IPS-15b (cell line): ENCODE data around the gene TMEM186.

Experiments
- H3K27me3 ChIP-seq: one replicate; pipeline ENCODE4 v1.6.1; 2013; ENCODE audit warnings: low read length; ENCODE audit not compliant: control insufficient read depth, insufficient read depth
- H3K36me3 ChIP-seq: one replicate; pipeline ENCODE4 v1.6.1; 2013; ENCODE audit warnings: low read length; ENCODE audit not compliant: control insufficient read depth, insufficient read depth
- H3K4me1 ChIP-seq: one replicate; pipeline ENCODE4 v1.6.1; 2013; ENCODE audit warnings: mild to moderate bottlenecking, low read length; ENCODE audit not compliant: control insufficient read depth, insufficient read depth
- H3K4me3 ChIP-seq: one replicate; pipeline ENCODE4 v1.5.1; 2013; ENCODE audit warnings: low read depth, low read length
- H3K9ac ChIP-seq: one replicate; pipeline ENCODE4 v1.6.1; 2013; ENCODE audit warnings: low read depth, mild to moderate bottlenecking, low read length
- H3K9me3 ChIP-seq: one replicate; pipeline ENCODE4 v1.6.1; 2013; ENCODE audit warnings: mild to moderate bottlenecking, low read length; ENCODE audit not compliant: control insufficient read depth, insufficient read depth

The TMEM186 gene

GRCh38 chr16:8828541-8829165 is 31.2 kb upstream of the TMEM186 start:
- Histone ChIP-seq H3K9ac (no peak overlapping the region), H3K27me3 (no peaks in the 10 kb centered on the region), H3K4me1 (peaks cover 15% of the 10 kb centered on the region), H3K9me3 (no peaks in the 10 kb centered on the region), H3K36me3 (peaks cover 11% of the 10 kb centered on the region), H3K4me3 (no peak overlapping the region)

- peaks cover 11% of the 10 kb centered on the region for H3K36me3 ChIP-seq
- peaks cover 11% of the 10 kb centered on the region for H3K4me1 ChIP-seq
- H3K9ac ChIP-seq, result no peak overlapping the region
- no peaks in the 10 kb centered on the region for H3K27me3 ChIP-seq
- no peak overlapping the region for H3K4me3 ChIP-seq
- H3K9me3 ChIP-seq, result no peaks in the 10 kb centered on the region
These were observed 28.9 kb upstream of the TMEM186 start for GRCh38 chr16:8826278-8826879.

GRCh38 chr16:8822403-8822802 is 25.0 kb upstream of the TMEM186 start:
- H3K9ac ChIP-seq, result no peak overlapping the region
- H3K36me3 ChIP-seq, result peaks cover 34% of the 10 kb centered on the region
- H3K27me3 ChIP-seq, result no peaks in the 10 kb centered on the region
- peaks cover 4% of the 10 kb centered on the region for H3K4me1 ChIP-seq
- H3K9me3 ChIP-seq, result no peaks in the 10 kb centered on the region
- no peak overlapping the region for H3K4me3 ChIP-seq

- no peak overlapping the region for H3K4me3 ChIP-seq
- peaks cover 4% of the 10 kb centered on the region for H3K4me1 ChIP-seq
- no peak overlapping the region for H3K9ac ChIP-seq
- no peaks in the 10 kb centered on the region for H3K9me3 ChIP-seq
- peaks cover 49% of the 10 kb centered on the region for H3K36me3 ChIP-seq
- H3K27me3 ChIP-seq, result no peaks in the 10 kb centered on the region
These were observed 22.1 kb upstream of the TMEM186 start for GRCh38 chr16:8819411-8820034.

- peaks cover 4% of the 10 kb centered on the region for H3K4me1 ChIP-seq
- H3K4me3 ChIP-seq, result no peak overlapping the region
- peaks cover 53% of the 10 kb centered on the region for H3K36me3 ChIP-seq
- H3K9me3 ChIP-seq, result no peaks in the 10 kb centered on the region
- H3K27me3 ChIP-seq, result no peaks in the 10 kb centered on the region
- H3K9ac ChIP-seq, result no peak overlapping the region
These were observed 21.2 kb upstream of the TMEM186 start for GRCh38 chr16:8818504-8819270.

- peaks cover 69% of the 10 kb centered on the region for H3K36me3 ChIP-seq
- H3K27me3 ChIP-seq, result no peaks in the 10 kb centered on the region
- H3K9ac ChIP-seq, result no peak overlapping the region
- H3K4me1 ChIP-seq, result no peaks in the 10 kb centered on the region
- H3K9me3 ChIP-seq, result no peaks in the 10 kb centered on the region
- no peak overlapping the region for H3K4me3 ChIP-seq
These were observed 19.7 kb upstream of the TMEM186 start for GRCh38 chr16:8816967-8817655.

- H3K4me1 ChIP-seq, result no peaks in the 10 kb centered on the region
- peaks cover 63% of the 10 kb centered on the region for H3K36me3 ChIP-seq
These were observed 16.8 kb upstream of the TMEM186 start for GRCh38 chr16:8814095-8814806.

GRCh38 chr16:8812162-8812843 is 14.9 kb upstream of the TMEM186 start:
- Histone ChIP-seq H3K4me3 (no peak overlapping the region), H3K4me1 (no peaks in the 10 kb centered on the region), H3K9ac (no peak overlapping the region), H3K9me3 (no peaks in the 10 kb centered on the region), H3K36me3 (peaks cover 65% of the 10 kb centered on the region), H3K27me3 (no peaks in the 10 kb centered on the region)

More at GRCh38 chr16:8814095-8814806, 16.8 kb upstream of the TMEM186 start:
- Histone ChIP-seq H3K9ac (no peak overlapping the region), H3K9me3 (no peaks in the 10 kb centered on the region), H3K4me3 (no peak overlapping the region), H3K27me3 (no peaks in the 10 kb centered on the region)

- H3K27me3 ChIP-seq, result no peaks in the 10 kb centered on the region
- peaks cover 62% of the 10 kb centered on the region for H3K36me3 ChIP-seq
These were observed 11.3 kb upstream of the TMEM186 start for GRCh38 chr16:8808613-8809353.

GRCh38 chr16:8808009-8808408 is 10.6 kb upstream of the TMEM186 start:
- H3K36me3 ChIP-seq, result peaks cover 59% of the 10 kb centered on the region
- H3K4me3 ChIP-seq, result no peak overlapping the region
- H3K9ac ChIP-seq, result no peak overlapping the region

More at GRCh38 chr16:8808613-8809353, 11.3 kb upstream of the TMEM186 start:
- no peak overlapping the region for H3K4me3 ChIP-seq
- no peaks in the 10 kb centered on the region for H3K4me1 ChIP-seq
- H3K9me3 ChIP-seq, result no peaks in the 10 kb centered on the region
- H3K9ac ChIP-seq, result no peak overlapping the region

More at GRCh38 chr16:8808009-8808408, 10.6 kb upstream of the TMEM186 start:
- no peaks in the 10 kb centered on the region for H3K4me1 ChIP-seq
- no peaks in the 10 kb centered on the region for H3K27me3 ChIP-seq
- H3K9me3 ChIP-seq, result no peaks in the 10 kb centered on the region
